Hippocampal formation (tissue), 2 donors: ENCODE measurements around the gene HNRNPL.
"Not testable (repeated sequence)": the region's sequence is repeated elsewhere in the genome, so short reads cannot be mapped to it uniquely, and the experiment has no call there.

Source experiments
- DNase-seq, 2 donors: peaks; one replicate each; lab custom pipeline; 2025; lab: John Stamatoyannopoulos, UW

Gene HNRNPL

DNA sequence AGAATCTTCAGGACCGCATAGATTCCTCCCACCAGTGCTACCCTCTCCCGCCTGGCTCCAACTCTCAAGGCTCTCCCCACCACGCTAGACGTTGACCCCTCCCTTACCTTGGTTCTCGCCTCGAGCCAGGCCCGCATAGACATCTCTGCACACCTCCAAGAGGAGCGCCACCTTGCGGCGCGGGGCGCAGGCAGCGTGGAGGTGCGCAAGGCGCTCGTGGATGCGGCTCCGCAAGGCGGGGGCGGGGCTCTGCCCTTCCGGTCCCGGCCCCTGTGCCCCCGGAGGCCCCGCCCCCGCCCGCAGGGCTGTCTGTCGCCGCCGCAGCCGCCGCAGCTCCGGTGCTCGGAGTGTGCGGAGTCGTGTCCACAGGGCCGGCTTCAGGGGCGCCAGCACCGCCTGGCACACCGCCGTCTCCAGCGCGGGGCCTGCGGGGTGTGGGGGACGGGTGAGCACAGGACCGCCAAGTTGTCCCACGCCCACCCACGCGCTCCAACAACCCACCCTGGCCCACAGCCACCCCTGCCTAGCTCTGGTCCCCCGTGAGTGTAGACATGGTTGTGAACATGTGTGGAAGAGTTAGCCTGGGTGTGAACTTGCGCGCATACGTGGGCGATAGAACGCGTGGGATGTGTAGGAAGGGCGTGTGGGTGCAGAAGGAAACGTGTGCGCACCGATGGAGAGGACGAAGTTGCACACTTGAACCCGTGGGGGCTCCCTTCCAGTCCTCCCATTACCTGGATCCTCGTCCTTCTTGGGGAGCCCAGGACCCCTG lies 20.2 kb upstream of the HNRNPL start:
- peak in 1 of 2 donors; percentile 71 for DNase-seq

DNA sequence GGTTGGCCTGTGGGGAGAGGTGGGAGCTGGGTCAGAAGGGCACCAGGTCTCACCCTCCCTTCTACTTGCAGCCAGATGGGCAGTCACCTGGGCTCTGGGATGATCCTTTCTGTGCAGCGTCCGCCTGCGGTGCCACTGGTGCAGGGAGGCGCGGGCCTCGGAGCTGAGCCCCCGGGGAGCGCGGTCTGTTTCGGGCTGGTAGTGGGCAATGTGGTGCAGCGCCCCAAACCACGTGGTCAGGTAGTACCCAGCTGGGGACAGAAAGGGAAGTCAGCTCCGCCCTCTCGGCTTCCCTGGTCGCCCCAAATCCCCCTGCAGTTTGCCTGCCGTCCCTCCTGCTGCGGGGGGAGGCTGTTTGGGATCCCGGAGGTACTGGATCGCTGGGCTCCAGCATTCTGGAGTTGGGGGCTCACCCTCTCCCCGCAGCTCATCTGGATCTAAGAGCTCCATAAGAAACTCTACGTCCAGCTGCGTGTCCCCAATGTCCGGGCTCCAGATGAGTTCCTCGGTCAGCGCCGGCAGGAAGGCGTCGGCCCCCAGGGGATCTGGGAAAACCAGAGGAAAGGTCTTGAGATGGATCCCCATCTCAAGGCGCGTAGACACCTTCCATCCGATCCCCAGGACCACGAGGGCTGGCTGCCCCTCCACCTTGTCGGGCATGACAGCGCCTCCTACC lies 19.5 kb upstream of the HNRNPL start:
- DNase-seq, result peak in 1 of 2 donors; percentile 6

DNA sequence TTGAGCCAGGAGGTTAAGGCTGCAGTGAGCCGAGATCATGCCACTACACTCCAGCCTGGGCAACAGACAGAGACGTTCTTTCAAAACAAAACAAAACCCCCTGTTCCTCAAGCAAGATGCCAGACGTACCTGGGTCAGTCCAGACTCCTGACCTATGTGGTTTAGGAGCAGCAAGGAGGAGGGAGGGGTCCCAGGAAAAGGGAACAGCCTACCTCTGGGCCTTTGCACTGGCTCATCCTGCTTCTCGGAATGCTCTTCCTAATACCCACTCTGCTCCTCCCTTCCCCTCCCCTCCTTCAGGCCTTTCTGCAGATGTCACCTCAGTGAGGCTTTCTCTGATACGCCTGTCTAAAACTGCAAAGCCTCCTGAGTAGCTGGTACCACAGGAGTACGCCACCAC lies 18.8 kb upstream of the HNRNPL start:
- no peak for DNase-seq

DNA sequence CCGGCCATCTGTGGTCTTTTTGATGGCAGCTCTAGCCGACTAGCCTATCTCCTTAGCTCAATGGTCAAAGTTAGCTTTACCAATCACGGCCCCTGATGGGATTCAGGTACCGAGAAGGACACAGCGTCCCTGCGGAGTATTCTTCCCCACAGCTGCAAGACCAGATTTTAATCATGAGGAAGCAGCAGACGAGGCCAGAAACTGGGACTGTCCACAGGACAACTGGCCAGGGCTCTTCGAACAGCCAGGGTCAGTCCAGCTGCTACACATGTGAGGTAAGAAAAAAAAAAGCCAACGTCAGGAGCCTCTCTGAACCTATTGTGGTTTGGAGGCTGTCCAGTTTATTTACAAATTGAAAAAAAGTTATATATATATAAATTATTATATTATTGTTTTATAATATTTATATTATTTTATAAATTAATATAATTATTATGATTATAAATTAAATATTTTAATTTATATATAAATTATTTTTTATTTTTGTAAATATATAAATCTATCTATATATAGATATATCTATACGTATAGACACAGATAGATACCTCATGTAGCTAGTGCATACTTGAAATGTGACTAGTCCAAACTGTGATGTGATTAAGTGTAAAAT lies 17.5 kb upstream of the HNRNPL start:
- no peak for DNase-seq

DNA sequence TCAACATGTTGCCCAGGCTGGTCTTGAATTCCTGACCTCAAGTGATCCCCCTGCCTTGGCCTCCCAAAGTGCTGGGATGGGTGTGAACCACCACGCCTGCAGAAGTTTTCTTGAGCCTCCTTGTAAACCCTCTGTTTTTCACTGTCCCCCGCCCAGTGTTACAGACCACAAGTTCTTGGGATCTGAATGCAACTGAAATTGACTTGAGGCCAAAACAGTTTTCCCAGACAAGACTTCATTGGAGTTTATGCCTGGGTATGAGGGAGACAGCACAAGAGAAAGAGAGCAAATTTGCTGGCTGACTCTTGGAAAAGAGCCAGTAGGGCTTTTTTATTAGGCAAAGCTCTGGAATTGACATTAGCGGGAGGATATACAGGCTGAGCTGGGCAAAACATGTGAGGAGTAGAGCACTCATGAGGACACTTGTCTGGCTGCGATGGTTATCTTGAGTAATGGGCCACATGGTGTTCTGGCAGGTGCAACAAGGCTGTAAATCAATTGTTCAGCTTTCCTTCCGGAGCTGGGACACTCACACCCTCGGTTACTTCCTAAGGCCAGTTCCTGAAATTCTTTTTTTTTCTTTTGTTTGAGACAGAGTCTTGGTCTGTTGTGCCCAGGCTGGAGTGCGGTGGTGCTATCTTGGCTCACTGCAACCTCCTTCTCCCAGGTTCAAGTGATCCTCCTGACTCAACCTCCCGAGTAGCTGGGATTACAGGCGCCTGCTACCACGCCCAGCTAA lies 12.7 kb upstream of the HNRNPL start:
- DNase-seq, result no peak

DNA sequence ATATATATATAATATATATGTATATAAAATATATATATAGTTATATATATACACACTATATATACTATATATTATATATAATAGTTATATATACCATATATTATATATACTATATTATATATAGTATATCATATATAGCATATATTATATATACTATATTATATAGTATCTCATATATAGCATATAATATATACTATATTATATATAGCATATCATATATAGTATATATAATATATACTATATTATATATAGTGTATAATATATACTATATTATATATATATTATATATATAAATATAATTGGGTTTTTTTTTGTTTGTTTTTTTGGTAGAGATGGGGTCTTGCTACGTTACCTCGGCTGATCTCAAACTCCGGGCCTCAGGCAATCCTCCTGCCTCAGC lies 11.6 kb upstream of the HNRNPL start:
- DNase-seq, result no peak

DNA sequence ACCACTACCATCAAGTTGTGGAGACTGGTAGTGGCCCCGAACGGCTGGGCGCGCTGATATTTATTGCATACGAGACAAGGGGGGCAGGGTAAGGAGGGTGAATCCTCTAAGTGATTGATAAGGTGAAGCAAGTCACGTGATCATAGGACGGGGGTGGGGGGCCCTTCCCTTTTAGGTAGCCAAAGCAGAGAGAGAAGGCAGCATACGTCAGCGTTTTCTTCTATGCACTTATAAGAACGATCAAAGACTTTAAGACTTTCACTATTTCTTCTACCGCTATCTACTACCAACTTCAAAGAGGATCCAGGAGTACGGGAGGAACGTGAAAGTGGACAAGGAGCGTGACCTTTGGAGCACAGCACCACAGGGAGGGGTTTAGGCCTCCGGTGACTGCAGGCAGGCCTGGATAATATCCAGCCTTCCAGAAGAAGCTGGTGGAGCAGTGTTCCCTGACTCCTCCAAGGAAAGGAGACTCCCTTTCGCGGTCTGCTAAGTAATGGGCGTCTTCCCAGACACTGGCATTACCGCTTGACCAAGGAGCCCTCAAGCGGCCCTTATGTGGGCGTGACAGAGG lies 9.9 kb upstream of the HNRNPL start:
- not testable (repeated sequence) for DNase-seq

DNA sequence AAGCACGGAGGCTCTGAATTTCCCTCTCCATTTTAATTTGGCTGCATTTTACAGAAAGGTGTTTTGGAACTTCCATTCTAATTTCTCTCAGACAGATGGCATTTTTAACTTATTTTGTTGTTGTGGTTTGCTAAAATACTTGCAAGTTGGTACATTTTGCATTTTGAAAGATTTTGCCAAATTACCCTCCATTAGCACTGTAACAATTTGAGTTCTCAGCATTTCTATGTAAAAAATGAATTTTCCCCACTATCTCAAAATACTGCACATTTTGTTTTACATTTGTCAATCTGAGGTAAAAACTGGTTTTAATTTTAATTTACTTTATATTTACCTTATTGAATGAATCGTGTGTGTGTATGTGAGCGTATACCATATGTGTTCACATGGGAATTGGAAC lies 7.0 kb upstream of the HNRNPL start:
- no peak for DNase-seq

DNA sequence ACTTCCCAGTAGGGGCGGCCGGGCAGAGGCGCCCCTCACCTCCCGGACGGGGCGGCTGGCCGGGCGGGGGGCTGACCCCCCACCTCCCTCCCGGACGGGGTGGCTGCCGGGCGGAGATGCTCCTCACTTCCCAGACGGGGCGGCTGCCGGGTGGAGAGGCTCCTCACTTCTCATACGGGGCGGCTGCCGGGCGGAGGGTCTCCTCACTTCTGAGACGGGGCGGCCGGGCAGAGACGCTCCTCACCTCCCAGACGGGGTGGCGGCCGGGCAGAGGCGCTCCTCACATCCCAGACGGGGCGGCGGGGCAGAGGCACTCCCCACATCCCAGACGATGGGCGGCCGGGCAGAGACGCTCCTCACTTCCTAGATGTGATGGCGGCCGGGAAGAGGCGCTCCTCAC lies 6.0 kb upstream of the HNRNPL start:
- DNase-seq, result not testable (repeated sequence)

DNA sequence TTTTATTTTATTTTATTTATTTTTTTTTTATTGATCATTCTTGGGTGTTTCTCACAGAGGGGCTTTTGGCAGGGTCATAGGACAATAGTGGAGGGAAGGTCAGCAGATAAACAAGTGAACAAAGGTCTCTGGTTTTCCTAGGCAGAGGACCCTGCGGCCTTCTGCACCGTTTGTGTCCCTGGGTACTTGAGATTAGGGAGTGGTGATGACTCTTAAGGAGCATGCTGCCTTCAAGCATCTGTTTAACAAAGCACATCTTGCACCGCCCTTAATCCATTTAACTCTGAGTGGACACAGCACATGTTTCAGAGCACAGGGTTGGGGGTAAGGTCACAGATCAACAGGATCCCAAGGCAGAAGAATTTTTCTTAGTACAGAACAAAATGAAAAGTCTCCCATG lies 5.2 kb upstream of the HNRNPL start:
- not testable (repeated sequence) for DNase-seq

DNA sequence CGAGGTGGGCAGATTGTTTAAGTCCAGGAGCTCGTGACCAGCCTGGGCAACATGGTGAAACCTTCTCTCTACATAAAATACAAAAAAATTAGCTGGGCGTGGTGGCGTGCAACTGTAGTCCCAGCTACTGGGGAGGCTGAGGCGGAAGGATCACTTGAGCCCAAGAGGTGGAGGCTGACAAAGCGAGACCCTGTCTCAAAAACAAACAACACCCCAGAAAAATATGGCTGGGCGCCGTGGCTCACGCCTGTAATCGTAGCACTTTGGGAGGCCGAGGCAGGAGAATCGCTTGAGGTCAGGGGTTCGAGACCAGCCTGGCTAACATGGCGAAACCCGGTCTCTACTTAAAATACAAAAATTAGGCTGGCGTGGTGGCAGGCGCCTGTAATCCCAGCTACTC lies 3.4 kb upstream of the HNRNPL start:
- no peak for DNase-seq

DNA sequence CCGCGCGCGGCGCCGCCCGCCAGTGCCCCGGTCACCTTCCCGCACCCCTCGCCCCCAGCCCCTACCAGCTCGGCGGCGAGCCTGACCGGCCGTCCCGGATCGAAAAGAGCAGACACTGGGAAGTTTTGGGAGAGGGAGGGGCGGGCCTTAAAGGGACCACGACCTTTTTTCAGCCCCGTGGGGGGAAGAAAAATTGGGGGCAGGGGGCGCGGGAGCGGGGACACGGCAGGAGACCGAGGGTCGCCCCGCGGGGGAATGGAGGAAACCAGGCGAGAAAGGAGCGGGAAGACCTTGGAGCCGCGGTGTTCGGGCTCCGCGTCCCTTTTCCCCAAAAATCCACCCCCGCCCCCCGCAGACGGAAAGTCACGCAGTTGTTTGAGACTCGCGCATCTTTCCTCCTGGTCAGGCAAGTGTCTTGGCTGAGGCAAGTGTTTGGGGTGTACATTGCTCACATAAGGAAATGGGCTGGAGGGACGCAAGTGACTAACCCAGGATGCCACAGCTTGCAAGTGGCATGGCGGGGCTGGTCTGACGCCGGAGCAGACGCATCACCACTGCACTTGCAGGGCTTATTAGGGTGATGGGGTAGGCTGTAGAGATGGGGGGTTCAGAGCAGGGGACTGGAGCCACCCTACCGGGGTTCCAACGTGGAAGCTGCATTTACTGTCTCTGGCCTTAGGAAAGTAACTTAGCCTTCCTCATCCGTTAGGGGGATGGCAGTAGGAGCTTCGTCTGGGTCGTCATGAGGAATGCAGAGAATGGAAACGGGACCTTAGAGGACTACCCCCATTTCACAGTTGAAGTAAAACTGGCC lies 2.7 kb upstream of the HNRNPL start:
- peak in 1 of 2 donors; percentile 43 for DNase-seq

DNA sequence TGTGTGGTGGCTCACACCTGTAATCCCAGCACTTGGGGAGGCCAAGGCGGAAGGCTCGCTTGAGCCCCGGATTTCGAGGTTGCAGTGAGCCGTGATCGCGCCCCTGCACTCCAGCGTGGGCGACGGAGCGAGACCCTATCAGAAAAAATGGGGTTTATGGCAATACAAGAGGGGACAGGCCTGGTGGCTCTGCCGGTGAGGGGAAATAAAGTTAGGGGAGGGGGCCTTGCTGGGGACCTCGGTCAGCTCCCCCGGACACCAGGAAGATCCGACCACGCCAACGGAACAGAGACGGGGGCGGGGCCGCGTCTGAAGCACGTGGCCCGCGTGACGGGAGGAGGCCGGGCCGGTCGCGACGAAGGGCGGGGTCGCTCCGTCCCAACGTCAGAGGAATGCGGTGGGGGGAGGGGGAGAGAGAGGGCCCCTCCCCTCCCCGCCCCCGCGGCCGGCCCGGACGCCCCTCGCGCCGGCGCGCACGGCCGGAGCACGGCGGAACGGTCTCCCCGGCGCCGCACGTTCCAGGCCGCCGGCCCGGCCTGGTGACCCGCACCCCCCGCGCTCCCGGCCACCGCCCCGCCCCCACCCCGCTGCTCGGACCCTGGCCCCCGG lies 1.9 kb upstream of the HNRNPL start:
- DNase-seq, result peak; percentile 78 to 87

DNA sequence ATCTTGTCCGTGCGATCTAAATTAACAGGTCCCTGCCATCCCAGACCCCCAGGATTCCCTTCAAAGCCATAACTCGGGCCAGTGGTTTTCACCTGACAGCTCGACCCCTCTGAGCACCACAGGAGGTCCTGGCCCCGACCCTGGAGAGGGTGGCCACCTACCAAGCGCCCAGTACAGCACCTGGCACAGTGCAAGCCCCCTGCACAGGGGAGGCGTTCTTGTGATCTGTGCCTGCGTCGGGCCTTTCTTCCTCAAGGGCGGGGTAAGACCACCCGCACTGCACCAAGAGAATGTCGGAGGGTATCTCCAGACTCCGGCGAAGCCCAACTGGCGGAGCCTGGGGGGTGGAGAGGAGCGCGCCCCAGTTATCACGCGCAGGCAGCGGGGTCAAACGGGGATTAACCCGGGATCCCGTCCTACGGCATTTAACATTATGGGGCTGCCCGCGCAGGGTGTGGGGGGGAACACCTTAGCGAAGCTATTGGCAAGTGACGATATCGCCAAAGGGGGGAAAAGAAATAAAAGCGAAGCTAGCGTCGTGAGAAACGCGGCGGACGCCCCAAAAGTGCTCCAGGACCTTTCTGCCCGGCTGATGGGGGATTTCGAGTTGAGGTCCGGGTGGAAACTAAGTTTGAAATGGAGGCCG lies 1.3 kb upstream of the HNRNPL start:
- DNase-seq, result peak in 1 of 2 donors; percentile 58

DNA sequence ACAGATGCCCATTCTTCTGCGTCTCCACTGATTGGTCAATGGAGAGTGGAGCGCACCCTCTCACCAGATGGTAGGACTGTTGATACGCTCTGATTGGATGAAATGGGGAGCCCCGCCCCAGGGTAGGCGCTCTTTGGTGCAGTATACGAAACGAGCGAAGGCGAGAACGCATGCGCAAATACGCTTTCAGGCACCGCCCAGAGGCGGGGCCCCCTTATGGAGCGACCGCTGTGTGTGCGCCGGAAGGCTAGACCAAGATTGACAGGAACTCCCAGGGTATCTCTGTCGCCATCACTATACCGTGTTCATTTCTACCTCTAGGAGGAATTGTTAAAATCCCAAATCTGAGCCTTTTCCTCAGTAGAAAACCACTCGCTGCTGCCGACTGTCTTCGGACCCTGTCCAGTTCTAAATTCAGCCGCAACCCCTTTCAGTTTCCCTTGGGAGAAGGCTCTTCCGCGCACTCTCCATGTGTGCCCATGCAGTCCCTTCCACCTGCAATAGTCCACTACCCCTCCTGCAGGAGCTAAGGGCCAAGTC lies 720 bp upstream of the HNRNPL start:
- no peak for DNase-seq

DNA sequence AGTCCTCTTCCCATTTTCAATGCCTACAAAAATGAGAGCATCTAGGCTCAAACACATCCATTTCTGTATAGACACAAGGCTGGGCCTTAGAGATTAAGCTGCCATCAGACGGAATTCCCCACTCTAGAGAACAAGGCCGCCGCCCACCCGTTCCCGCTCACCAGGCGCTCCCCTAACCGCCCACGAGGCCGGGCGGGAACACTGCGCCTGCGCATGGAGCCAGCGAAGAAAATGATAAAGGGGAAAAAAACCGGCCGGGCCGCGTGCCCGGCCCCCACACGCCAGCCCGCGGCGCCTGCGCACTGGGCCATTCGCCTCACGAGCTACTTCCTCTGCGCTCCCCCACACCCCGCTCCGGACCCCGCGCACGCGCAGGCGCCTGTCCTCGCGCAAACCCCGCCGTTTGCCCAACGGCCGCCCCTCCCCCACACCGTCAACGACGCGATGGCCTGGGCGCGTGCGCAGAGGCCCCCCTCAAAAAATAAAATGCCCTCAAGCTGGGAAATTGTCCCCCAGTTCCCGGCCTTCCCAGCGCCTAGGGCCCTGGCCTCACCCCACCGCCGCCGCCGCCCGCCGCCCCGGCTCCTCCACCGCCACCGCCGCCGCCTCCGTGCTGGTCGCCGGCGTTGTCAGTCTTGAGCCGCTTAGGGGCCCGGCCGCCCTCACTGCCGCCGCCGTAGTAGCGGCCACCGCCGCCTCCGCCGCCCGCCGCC lies 483 bp downstream of the HNRNPL start:
- peak; percentile 84 to 91 for DNase-seq

DNA sequence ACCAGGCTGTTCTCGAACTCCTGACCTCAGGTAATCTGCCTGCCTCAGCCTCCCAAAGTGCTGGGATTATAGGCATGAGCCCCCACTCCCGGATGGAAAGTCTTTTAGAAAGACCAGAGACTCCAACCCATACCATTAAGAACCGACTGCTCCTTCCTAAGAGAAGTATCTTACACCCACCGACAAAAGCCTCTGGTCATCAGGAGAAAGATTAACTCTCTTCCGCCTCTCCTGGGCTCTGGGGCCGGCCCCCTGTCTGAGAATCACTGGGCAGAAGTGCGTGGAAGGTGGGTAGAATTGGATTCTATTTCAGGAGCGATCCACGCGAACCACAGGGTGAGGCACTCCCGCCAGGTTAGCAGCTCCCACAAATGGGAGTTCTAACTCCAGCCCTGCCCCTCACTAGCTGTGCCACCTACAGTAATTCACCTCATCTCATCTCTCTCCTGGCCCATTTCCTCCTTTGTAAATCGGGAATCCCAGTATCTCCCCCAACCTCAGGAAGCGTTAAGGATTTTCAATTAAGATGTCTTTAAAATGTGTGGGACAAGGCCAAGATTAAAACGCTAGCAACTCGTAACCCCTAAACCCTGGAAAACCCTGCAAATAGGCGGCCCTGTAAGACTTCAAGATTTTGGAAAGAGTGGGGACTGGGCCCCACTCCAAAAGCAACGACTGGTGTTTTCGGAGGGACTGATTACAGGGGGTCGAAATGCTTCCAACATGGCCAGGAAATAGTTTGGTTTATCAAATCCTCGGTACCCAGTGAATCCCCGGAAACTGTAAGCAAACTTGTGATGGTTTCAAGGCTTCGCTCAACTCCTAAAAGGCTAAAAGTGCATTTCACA lies 1.3 kb downstream of the HNRNPL start:
- no peak for DNase-seq

DNA sequence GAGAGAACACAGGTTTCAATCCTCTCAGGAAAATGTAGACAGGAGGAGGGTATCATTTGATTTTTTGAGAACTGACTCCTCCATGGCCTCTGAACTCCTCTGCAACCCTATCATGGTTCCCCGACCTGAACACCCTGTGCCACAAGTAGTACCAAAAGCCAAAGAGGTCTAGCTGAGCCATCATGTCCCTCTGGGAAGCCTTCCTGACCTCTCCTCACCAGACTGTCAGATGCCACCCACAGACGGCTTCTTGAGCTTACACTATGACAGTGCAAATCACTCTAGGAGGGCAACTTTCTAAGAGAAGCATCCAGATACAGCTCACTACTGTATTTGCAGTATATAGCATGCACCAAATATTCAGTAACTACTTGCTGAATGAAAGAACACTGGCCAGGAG lies 3.7 kb downstream of the HNRNPL start:
- DNase-seq, result no peak
